ENCODE results near the gene TSPAN3. TPM values are rescaled to one million over a fixed set of nuclear protein-coding genes. Genes with fewer than 3 reads are reported as not detected.

The TSPAN3 gene
- total RNA-seq, 3 donors from 2014 or later: 148 to 398 (median 292) TPM

DNA sequence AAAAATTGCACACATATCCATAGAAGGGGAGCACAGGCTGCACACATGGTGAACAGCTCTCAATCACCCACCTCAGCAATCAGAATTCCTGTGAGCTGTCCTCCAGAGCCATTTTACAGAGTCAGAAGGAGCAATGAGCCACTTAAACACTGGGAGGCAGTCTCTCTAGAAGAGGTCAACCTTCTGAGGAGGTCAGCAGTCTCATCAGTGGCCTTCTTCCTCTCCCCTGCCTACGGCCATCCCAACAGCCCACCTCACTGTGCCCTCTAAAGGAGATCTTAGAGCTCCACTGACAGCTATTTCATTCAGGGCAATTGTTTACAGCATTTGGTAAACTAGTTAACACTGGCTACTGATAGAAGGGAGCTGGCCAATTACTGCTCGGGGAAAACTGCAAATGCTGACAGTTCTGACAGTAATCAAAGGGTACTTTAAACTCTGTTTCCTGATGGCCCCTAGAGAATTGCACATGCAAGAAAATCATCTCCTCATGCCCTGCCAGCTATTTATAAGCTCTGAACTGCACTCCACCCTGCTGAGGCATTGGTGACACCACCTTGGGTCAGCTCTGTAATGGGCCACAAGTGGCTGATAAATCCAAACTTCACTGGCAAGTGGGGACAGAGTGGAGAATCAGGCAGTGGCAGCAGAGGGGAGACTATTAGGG, 42.1 kb upstream of the TSPAN3 start:
- Histone ChIP-seq H3K27me3 (no peaks in the 10 kb centered on the region), H3K4me1 (no peaks in the 10 kb centered on the region), H3K36me3 (peaks cover 8% of the 10 kb centered on the region), H3K4me3 (no peak overlapping the region), H3K9me3 (no peaks in the 10 kb centered on the region), H3K27ac (no peak overlapping the region)
- intact Hi-C loops (cut with DNase I; ENCODE audit: low total_unique reads): no loop called here
- DNase-seq (ENCODE audit: low spot score in 2 of 2): no peak
- no peak for TF ChIP-seq POLR2AphosphoS5 (IDR thresholded peaks at IDR 0.05)
- TF ChIP-seq POLR2A (IDR thresholded peaks at IDR 0.05): no peak
- TF ChIP-seq, protein P1, sequence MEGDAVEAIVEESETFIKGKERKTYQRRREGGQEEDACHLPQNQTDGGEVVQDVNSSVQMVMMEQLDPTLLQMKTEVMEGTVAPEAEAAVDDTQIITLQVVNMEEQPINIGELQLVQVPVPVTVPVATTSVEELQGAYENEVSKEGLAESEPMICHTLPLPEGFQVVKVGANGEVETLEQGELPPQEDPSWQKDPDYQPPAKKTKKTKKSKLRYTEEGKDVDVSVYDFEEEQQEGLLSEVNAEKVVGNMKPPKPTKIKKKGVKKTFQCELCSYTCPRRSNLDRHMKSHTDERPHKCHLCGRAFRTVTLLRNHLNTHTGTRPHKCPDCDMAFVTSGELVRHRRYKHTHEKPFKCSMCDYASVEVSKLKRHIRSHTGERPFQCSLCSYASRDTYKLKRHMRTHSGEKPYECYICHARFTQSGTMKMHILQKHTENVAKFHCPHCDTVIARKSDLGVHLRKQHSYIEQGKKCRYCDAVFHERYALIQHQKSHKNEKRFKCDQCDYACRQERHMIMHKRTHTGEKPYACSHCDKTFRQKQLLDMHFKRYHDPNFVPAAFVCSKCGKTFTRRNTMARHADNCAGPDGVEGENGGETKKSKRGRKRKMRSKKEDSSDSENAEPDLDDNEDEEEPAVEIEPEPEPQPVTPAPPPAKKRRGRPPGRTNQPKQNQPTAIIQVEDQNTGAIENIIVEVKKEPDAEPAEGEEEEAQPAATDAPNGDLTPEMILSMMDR (IDR thresholded peaks at IDR 0.05): no peak

DNA sequence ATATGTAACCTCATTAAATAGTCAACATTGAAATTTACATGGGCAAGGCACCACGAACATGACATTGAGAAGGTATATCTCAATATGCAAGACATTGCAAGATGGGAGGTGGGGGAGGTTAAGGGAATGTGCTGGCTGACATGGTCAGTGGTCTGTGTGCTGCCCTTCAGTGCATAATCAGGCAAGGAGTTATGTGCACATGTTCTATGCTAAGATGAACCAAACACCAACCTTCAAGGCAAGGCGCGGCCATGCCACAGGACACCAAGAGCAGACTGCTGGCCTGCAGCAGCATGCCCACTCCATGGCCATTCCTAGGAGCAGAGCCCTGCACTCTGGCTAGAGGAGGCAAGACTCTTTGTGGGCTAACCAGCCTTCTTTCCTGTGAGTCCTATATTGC, 40.9 kb upstream of the TSPAN3 start:
- DNase-seq (ENCODE audit: low spot score in 2 of 2): no peak
- H3K4me1 ChIP-seq: no peaks in the 10 kb centered on the region
- no peaks in the 10 kb centered on the region for H3K27me3 ChIP-seq
- H3K36me3 ChIP-seq: peaks cover 8% of the 10 kb centered on the region
- no peak overlapping the region for H3K27ac ChIP-seq
- H3K9me3 ChIP-seq: no peaks in the 10 kb centered on the region
- intact Hi-C loops (cut with DNase I; ENCODE audit: low total_unique reads): no loop called here
- TF ChIP-seq POLR2A (IDR thresholded peaks at IDR 0.05): no peak
- TF ChIP-seq POLR2AphosphoS5 (IDR thresholded peaks at IDR 0.05): no peak
- TF ChIP-seq, protein P1 (IDR thresholded peaks at IDR 0.05): no peak
- no peak overlapping the region for H3K4me3 ChIP-seq

DNA sequence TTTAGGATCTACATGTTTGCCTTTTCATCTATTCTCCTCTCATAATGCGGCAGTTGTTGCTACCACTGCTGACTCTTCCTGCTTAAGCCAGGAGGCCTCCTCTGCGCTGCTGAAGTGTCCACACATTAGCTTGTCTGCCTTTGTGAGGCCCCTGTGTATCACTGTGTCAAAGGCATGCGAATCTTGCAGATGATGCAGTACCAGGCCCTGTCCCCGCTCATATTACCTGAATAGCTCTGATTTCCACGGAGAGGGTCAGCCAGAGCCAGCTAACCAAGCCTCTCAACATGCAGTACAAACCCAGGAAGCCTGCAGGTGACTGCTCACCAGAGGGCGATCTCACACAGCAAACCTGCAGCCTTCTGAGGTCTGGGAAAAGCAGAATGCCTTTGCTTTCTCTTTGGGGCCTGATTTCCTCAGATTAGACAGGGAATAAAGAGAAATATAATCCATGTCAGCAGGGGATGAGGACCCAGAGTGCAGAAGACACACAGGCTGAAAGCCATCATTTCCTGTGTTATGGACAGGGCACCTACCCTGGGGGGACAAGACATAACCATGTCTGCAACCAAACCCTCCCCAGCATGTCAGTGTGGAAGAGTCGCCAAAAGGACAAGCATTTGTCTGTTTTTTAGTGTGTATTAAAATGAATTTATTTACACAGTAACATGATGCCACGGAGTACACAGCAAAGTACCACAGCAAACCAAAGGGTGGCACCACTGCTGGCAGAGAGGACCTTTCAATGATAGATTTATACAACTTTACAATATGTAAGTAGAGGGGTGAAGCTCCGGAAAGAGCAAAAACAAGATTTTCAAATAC, 36.8 kb upstream of the TSPAN3 start:
- TF ChIP-seq POLR2A (IDR thresholded peaks at IDR 0.05): no peak
- TF ChIP-seq, protein P1 (IDR thresholded peaks at IDR 0.05): peak in 2 of 3 donors; percentile 35 to 46
- Histone ChIP-seq H3K9me3 (no peaks in the 10 kb centered on the region), H3K4me3 (no peak overlapping the region), H3K36me3 (no peaks in the 10 kb centered on the region), H3K27ac (peak overlapping the region in 1 of 2 donors; percentile 48), H3K4me1 (no peaks in the 10 kb centered on the region), H3K27me3 (no peaks in the 10 kb centered on the region)
- DNase-seq (ENCODE audit: low spot score in 2 of 2): peak in 1 of 2 donors; percentile 25
- intact Hi-C loops (cut with DNase I; ENCODE audit: low total_unique reads): no loop called here

DNA sequence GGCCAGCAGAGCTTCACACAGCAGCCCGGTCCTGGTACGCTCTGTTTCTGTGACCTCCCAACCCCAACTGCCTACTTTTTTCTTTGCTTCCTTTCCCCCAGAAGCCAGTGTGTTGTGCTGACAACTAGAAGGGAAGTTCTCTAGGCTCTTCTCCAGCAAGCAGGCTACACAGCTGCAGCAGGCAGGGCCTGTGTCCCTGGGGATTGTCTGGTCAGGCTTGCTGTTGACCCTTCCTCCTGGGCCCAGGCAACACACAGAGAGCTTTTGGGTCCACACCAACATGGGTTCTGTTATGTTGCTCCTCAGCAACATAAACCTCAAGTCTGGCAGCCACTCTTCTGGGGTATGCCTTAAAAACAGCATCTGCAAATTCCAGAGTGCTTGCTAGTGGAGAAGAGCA, 36.2 kb upstream of the TSPAN3 start:
- intact Hi-C loops (cut with DNase I; ENCODE audit: low total_unique reads): no loop called here
- Histone ChIP-seq H3K27ac (peak overlapping the region; percentile 15), H3K27me3 (no peaks in the 10 kb centered on the region), H3K4me1 (no peaks in the 10 kb centered on the region), H3K4me3 (no peak overlapping the region), H3K9me3 (no peaks in the 10 kb centered on the region), H3K36me3 (no peaks in the 10 kb centered on the region)
- peak in 1 of 2 donors; percentile 21 for DNase-seq (ENCODE audit: low spot score in 2 of 2)
- TF ChIP-seq POLR2AphosphoS5 (IDR thresholded peaks at IDR 0.05) (no peak), POLR2A (IDR thresholded peaks at IDR 0.05) (no peak)
- TF ChIP-seq, protein P1 (IDR thresholded peaks at IDR 0.05): no peak

DNA sequence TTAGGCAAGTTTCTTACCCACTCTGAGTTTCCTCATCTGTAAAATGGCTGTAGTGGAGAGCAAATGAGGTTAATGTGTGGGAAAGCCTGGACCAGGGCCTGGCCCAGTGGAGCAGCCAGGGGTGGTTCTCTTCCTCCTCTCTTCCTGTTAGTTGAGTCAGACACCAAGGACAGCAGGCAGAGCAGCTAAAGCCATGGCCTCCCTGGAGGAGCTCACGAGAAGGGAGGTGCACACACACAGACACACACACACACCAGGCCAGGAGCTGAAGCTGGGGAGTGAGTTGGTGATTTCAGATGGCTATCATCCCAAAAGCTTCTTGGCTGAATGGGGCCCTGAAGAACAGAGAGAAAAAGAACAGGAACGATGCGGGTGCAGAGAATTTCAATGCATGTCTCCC, 33.2 kb upstream of the TSPAN3 start:
- no peaks in the 10 kb centered on the region for H3K4me1 ChIP-seq
- no peaks in the 10 kb centered on the region for H3K27me3 ChIP-seq
- no peaks in the 10 kb centered on the region for H3K36me3 ChIP-seq
- H3K4me3 ChIP-seq: no peak overlapping the region
- peak overlapping the region in 1 of 2 donors; percentile 21 for H3K27ac ChIP-seq
- intact Hi-C loops (cut with DNase I; ENCODE audit: low total_unique reads): no loop called here
- DNase-seq (ENCODE audit: low spot score in 2 of 2): no peak
- TF ChIP-seq, protein P1 (IDR thresholded peaks at IDR 0.05): no peak
- TF ChIP-seq POLR2AphosphoS5 (IDR thresholded peaks at IDR 0.05) (no peak), POLR2A (IDR thresholded peaks at IDR 0.05) (no peak)
- no peaks in the 10 kb centered on the region for H3K9me3 ChIP-seq

Data from breast epithelium (tissue), 4 donors.